CD14-positive monocyte (primary cell): ENCODE data around the gene ASTN2. TPM values are rescaled to one million over a fixed set of nuclear protein-coding genes. Genes with fewer than 3 reads are reported as not detected.

Source experiments
- DNase-seq, 3 donors: peaks; one replicate each; pipeline ENCODE4 v3.0.0-alpha.2; 2011 to 2022
- H2AFZ ChIP-seq: 2 replicates; pipeline ENCODE4 v1.6.0; 2012; ENCODE audit warnings: mild to moderate bottlenecking, low read depth, low read length, inconsistent platforms; ENCODE audit not compliant: insufficient read depth, poor library complexity, severe bottlenecking
- H3K27ac ChIP-seq, 2 donors: 1 replicate in 1 of 2; 2 replicates in 1 of 2; pipeline ENCODE4 v1.5.1; 2012 to 2013; ENCODE audit warnings: low read length in 2 of 2, control low read depth in 1 of 2, inconsistent platforms in 1 of 2, low read depth in 1 of 2, mild to moderate bottlenecking in 1 of 2
- H3K27me3 ChIP-seq, 2 donors: one replicate each; pipeline versions ENCODE4 v1.6.0 to v1.6.1; 2011 to 2013; ENCODE audit warnings: low read length in 2 of 2; ENCODE audit not compliant: control insufficient read depth in 2 of 2, insufficient read depth in 2 of 2
- H3K36me3 ChIP-seq, 2 donors: replicated peaks in 1 of 2; 1 replicate in 1 of 2; 2 replicates in 1 of 2; pipeline versions ENCODE4 v1.5.1 to v1.6.1; 2012 to 2013; ENCODE audit warnings: low read length in 2 of 2, control low read depth in 1 of 2, inconsistent platforms in 1 of 2, mild to moderate bottlenecking in 1 of 2; ENCODE audit not compliant: insufficient read depth in 2 of 2, control insufficient read depth in 1 of 2
- H3K4me1 ChIP-seq, 2 donors: 1 replicate in 1 of 2; 2 replicates in 1 of 2; pipeline versions ENCODE4 v1.5.1 to v1.6.1; 2012 to 2013; ENCODE audit warnings: low read length in 2 of 2, control low read depth in 1 of 2, inconsistent platforms in 1 of 2, mild to moderate bottlenecking in 1 of 2, moderate library complexity in 1 of 2; ENCODE audit not compliant: insufficient read depth in 2 of 2, control insufficient read depth in 1 of 2
- H3K4me2 ChIP-seq: replicated peaks from 2 replicates; pipeline ENCODE3; 2012; ENCODE audit warnings: low read length, moderate library complexity, mild to moderate bottlenecking; ENCODE audit not compliant: poor library complexity, severe bottlenecking; ENCODE audit errors: extremely low read depth
- H3K4me3 ChIP-seq, 3 experiments: fragments of 200-600 bp in 1 of 3; sonication (generic) in 1 of 3; replicated peaks in 1 of 3; 1 replicate in 2 of 3; 2 replicates in 1 of 3; pipeline ENCODE4 v1.5.1; 2011 to 2013; ENCODE audit warnings: low read length in 3 of 3, mild to moderate bottlenecking in 3 of 3, control low read depth in 2 of 3, low read depth in 2 of 3, inconsistent platforms in 1 of 3, moderate library complexity in 1 of 3
- H3K79me2 ChIP-seq: 2 replicates; pipeline ENCODE4 v1.6.0; 2012; ENCODE audit warnings: mild to moderate bottlenecking, control low read depth, inconsistent platforms, low read length, moderate library complexity; ENCODE audit not compliant: insufficient read depth
- H3K9ac ChIP-seq: 2 replicates; pipeline ENCODE4 v1.6.0; 2017; ENCODE audit warnings: low read length, mild to moderate bottlenecking; ENCODE audit not compliant: insufficient read depth, poor library complexity, severe bottlenecking
- H3K9me3 ChIP-seq, 2 donors: replicated peaks in 1 of 2; 1 replicate in 1 of 2; 2 replicates in 1 of 2; pipeline versions ENCODE4 v1.5.1 to v1.6.1; 2012 to 2013; ENCODE audit warnings: low read length in 2 of 2, control low read depth in 1 of 2; ENCODE audit not compliant: control insufficient read depth in 1 of 2, insufficient read depth in 1 of 2
- H4K20me1 ChIP-seq: 2 replicates; pipeline ENCODE4 v1.6.0; 2012; ENCODE audit warnings: mild to moderate bottlenecking, low read length, control low read depth, moderate library complexity; ENCODE audit not compliant: insufficient read depth
- H3K27ac Mint-ChIP-seq, 7 donors: one replicate each; pipeline ENCODE4 v1.8.0; 2020; ENCODE audit warnings: mild to moderate bottlenecking in 7 of 7, mixed read lengths in 7 of 7, moderate library complexity in 6 of 7, inconsistent platforms in 2 of 7
- H3K27me3 Mint-ChIP-seq, 3 donors: one replicate each; pipeline ENCODE4 v1.8.0; 2021 to 2022; ENCODE audit warnings: low read depth in 3 of 3, mild to moderate bottlenecking in 3 of 3, mixed read lengths in 3 of 3, moderate library complexity in 3 of 3, inconsistent platforms in 1 of 3
- H3K36me3 Mint-ChIP-seq, 2 donors: one replicate each; pipeline ENCODE4 v1.8.0; 2020; ENCODE audit warnings: mixed read lengths in 2 of 2, inconsistent platforms in 1 of 2, mild to moderate bottlenecking in 1 of 2
- H3K4me1 Mint-ChIP-seq: one replicate; pipeline ENCODE4 v1.8.0; 2020; ENCODE audit warnings: mild to moderate bottlenecking, mixed read lengths
- H3K4me3 Mint-ChIP-seq, 2 donors: one replicate each; pipeline ENCODE4 v1.8.0; 2020; ENCODE audit warnings: mild to moderate bottlenecking in 2 of 2, mixed read lengths in 2 of 2, moderate library complexity in 1 of 2
- H3K9me3 Mint-ChIP-seq, 7 donors: one replicate each; pipeline ENCODE4 v1.8.0; 2020 to 2022; ENCODE audit warnings: mixed read lengths in 7 of 7, mild to moderate bottlenecking in 6 of 7, moderate library complexity in 6 of 7, inconsistent platforms in 2 of 7
- WGBS: methylation state at CpG from one replicate; pipeline ENCODE4 v1.1.5; 2013; ENCODE audit warnings: missing lambda C conversion rate; ENCODE audit not compliant: insufficient coverage; 5-methylcytosine and 5-hydroxymethylcytosine counted together
- intact Hi-C, 2 donors: fragments of 100-400 bp; cut with micrococcal nuclease; formaldehyde crosslinking; loops; one replicate each; pipeline versions ENCODE4 v1.15.0 to v1.15.1; 2023
- polyA plus RNA-seq, 3 donors: library from polyadenylated mRNA; depleted of rRNA in 1 of 3; unstranded in 2 of 3; stranded (reverse) in 1 of 3; fragments of 300-500 nt in 2 of 3; fragments of >200 nt in 1 of 3; fragmentation: Illumina TruSeq in 2 of 3; gene quantifications; 1 replicate in 2 of 3; 2 replicates in 1 of 3; pipeline ENCODE4 v1.2.3, GENCODE V29; 2012 to 2021
- TF ChIP-seq, protein P1 (sequence below): fragments of 200-600 bp; IDR thresholded peaks from one replicate; pipeline ENCODE4 v1.8.0; 2022; ENCODE audit warnings: antibody characterized with exemption, mild to moderate bottlenecking

Gene ASTN2
- polyA plus RNA-seq, 3 donors: not detected

DNA sequence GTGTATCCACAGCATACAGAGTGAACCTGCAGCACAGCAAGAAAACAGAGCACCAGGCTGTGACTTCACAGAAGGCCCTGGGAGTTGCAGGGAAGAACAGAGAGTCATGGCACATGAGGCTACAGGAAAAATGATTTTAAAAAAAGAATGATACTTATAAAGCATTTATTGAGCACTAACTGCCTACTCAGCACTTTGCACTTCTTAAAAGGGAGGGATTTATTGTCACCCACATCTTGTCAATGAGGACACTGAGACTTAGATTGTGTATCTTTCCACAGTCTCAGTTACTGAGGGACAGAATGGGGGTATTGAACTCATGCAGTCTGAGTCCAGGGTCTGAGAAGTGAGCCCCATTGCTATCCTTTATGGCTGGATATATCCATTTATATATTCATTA, 972.3 kb downstream of the ASTN2 start:
- H3K27me3 ChIP-seq: no peaks in the 10 kb centered on the region
- no peaks in the 10 kb centered on the region for H3K9me3 ChIP-seq
- H3K4me3 ChIP-seq: no peak overlapping the region
- DNase-seq: no peak
- no peak overlapping the region for H3K4me2 ChIP-seq
- Mint-ChIP-seq H3K4me1 (no peaks in the 10 kb centered on the region), H3K27me3 (peaks cover 0 to 4% (median 0%) of the 10 kb centered on the region in 3 donors), H3K4me3 (no peak overlapping the region), H3K9me3 (peaks cover 0 to 8% (median 3%) of the 10 kb centered on the region in 7 donors), H3K36me3 (no peaks in the 10 kb centered on the region), H3K27ac (no peak overlapping the region)
- H3K4me1 ChIP-seq: no peaks in the 10 kb centered on the region
- intact Hi-C loops: no loop called here
- no peak overlapping the region for H2AFZ ChIP-seq
- TF ChIP-seq, protein P1, sequence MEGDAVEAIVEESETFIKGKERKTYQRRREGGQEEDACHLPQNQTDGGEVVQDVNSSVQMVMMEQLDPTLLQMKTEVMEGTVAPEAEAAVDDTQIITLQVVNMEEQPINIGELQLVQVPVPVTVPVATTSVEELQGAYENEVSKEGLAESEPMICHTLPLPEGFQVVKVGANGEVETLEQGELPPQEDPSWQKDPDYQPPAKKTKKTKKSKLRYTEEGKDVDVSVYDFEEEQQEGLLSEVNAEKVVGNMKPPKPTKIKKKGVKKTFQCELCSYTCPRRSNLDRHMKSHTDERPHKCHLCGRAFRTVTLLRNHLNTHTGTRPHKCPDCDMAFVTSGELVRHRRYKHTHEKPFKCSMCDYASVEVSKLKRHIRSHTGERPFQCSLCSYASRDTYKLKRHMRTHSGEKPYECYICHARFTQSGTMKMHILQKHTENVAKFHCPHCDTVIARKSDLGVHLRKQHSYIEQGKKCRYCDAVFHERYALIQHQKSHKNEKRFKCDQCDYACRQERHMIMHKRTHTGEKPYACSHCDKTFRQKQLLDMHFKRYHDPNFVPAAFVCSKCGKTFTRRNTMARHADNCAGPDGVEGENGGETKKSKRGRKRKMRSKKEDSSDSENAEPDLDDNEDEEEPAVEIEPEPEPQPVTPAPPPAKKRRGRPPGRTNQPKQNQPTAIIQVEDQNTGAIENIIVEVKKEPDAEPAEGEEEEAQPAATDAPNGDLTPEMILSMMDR: no peak
- no peaks in the 10 kb centered on the region for H3K36me3 ChIP-seq
- H4K20me1 ChIP-seq: no peaks in the 10 kb centered on the region
- no peak overlapping the region for H3K27ac ChIP-seq
- H3K79me2 ChIP-seq: no peaks in the 10 kb centered on the region
- H3K9ac ChIP-seq: no peak overlapping the region

DNA sequence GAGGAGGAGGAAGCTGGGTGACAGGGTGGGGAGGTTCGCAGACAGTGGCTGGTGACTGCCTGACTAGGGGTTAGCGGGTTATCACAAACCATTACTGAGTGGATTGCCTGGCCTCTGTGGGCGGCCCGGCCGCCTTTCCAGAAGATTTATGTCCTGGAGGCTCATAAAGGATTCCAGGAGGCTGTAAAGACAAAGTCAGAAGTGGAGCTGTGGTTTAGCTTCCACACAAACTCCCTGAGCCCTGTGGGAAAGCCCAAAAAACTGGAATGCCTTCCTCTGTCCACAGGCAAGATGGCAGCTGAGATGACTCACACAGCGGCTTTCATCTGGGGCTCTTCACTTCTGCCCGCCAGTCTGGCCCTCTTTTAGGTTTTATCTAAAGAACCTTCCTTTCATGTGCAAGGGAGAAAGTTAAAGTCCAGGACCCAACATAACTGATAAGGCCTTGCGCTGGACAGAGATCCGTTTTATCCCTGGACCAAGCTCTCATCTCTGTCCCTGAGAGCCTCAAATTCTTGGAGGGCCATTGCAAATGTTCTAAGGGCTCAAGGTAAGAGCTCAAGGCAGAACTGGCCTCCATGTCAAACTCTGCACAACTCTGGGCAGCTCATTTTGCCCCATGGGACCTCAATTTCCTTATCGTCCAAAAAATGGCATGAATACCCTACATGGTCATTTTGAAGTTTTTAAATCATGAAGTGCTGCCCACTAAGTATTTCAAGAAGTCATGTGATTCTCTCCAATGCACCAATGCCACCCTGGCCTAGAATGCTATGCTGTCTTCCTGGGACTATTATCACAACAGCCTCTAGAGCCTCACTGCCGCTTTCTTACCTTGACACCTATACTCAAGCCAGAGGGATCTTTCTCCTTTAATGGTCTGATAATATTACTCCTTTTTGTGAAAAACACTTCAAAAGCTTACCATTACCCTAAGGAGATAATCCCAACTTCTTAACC, 977.2 kb downstream of the ASTN2 start:
- Histone ChIP-seq H3K9me3 (no peaks in the 10 kb centered on the region), H3K27ac (no peak overlapping the region), H3K4me2 (no peak overlapping the region), H3K4me1 (no peaks in the 10 kb centered on the region), H2AFZ (no peak overlapping the region), H3K36me3 (no peaks in the 10 kb centered on the region), H4K20me1 (no peaks in the 10 kb centered on the region), H3K27me3 (no peaks in the 10 kb centered on the region), H3K9ac (no peak overlapping the region), H3K79me2 (no peaks in the 10 kb centered on the region), H3K4me3 (no peak overlapping the region)
- DNase-seq: no peak
- Mint-ChIP-seq H3K4me3 (no peak overlapping the region), H3K9me3 (peaks cover 1 to 9% (median 4%) of the 10 kb centered on the region in 7 donors), H3K27ac (no peak overlapping the region), H3K36me3 (no peaks in the 10 kb centered on the region), H3K27me3 (no peaks in the 10 kb centered on the region), H3K4me1 (no peaks in the 10 kb centered on the region)
- TF ChIP-seq, protein P1: no peak
- intact Hi-C loops: no loop called here
- WGBS: 95% methylated on average over 8 of the region's 11 CpGs
